Activated B cell treated with CpG ODN at 0.5 μM for 24 hours (primary cell): Measurements from ENCODE around the gene TMEM115. TPM values are rescaled to one million over a fixed set of nuclear protein-coding genes. Genes with fewer than 3 reads are reported as not detected.
A peak's percentile ranks its signal among the peaks of the same experiment; 100 is the strongest.

Experiments used
- ATAC-seq: fragments of 200-7000 bp; cut with Tn5 transposase; one replicate; pipeline ENCODE4 v1.10.0; 2021; ENCODE audit warnings: low read depth, mild to moderate bottlenecking, moderate library complexity
- CTCF ChIA-PET: fragments of 350-600 bp; sonication (Branson Sonifier 250); formaldehyde crosslinking; loops from one replicate; lab custom pipeline; 2021; ENCODE audit warnings: antibody characterized with exemption; lab: Charles Lee
- POLR2A ChIA-PET: fragments of 350-600 bp; sonication (Branson Sonifier 250); formaldehyde crosslinking; loops from one replicate; lab custom pipeline; 2021; ENCODE audit warnings: antibody characterized with exemption; lab: Charles Lee
- DNase-seq: peaks from one replicate; pipeline ENCODE4 v3.0.0; 2022
- H3K27ac Mint-ChIP-seq: one replicate; pipeline ENCODE4 v1.8.0; 2020; ENCODE audit warnings: mixed read lengths
- H3K27me3 Mint-ChIP-seq: one replicate; pipeline ENCODE4 v1.8.0; 2021; ENCODE audit warnings: mixed read lengths
- H3K36me3 Mint-ChIP-seq: one replicate; pipeline ENCODE4 v1.8.0; 2021; ENCODE audit warnings: low read depth, mixed read lengths
- H3K4me1 Mint-ChIP-seq: one replicate; pipeline ENCODE4 v1.8.0; 2021; ENCODE audit warnings: mixed read lengths
- H3K4me3 Mint-ChIP-seq: one replicate; pipeline ENCODE4 v1.8.0; 2020; ENCODE audit warnings: mild to moderate bottlenecking, mixed read lengths
- H3K9me3 Mint-ChIP-seq: one replicate; pipeline ENCODE4 v1.8.0; 2020; ENCODE audit warnings: mixed read lengths
- intact Hi-C: fragments of 100-400 bp; cut with micrococcal nuclease; formaldehyde crosslinking; loops from one replicate; pipeline ENCODE4 v1.15.1; 2024
- total RNA-seq: library from RNA; stranded (reverse); gene quantifications from 2 replicates; pipeline ENCODE4 v1.2.3, GENCODE V29; 2022
- TF ChIP-seq, protein P1 (sequence below): fragments of 200-600 bp; IDR thresholded peaks from one replicate; pipeline ENCODE4 v1.8.0; 2022; ENCODE audit warnings: antibody characterized with exemption, mild to moderate bottlenecking

The TMEM115 gene
- total RNA-seq, 1 donor from 2014 or later: 19.6 TPM

GRCh38 chr3:50341996-50342650 lies 17.2 kb downstream of the TMEM115 start:
- DNase-seq (no peak), ATAC-seq (no peak)
- Mint-ChIP-seq H3K27ac (peak overlapping the region; percentile 46), H3K27me3 (no peaks in the 10 kb centered on the region), H3K4me3 (peak overlapping the region; percentile 48), H3K36me3 (peaks cover 4% of the 10 kb centered on the region), H3K9me3 (no peaks in the 10 kb centered on the region), H3K4me1 (peaks cover 51% of the 10 kb centered on the region)
- TF ChIP-seq, protein P1, sequence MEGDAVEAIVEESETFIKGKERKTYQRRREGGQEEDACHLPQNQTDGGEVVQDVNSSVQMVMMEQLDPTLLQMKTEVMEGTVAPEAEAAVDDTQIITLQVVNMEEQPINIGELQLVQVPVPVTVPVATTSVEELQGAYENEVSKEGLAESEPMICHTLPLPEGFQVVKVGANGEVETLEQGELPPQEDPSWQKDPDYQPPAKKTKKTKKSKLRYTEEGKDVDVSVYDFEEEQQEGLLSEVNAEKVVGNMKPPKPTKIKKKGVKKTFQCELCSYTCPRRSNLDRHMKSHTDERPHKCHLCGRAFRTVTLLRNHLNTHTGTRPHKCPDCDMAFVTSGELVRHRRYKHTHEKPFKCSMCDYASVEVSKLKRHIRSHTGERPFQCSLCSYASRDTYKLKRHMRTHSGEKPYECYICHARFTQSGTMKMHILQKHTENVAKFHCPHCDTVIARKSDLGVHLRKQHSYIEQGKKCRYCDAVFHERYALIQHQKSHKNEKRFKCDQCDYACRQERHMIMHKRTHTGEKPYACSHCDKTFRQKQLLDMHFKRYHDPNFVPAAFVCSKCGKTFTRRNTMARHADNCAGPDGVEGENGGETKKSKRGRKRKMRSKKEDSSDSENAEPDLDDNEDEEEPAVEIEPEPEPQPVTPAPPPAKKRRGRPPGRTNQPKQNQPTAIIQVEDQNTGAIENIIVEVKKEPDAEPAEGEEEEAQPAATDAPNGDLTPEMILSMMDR: no peak
- intact Hi-C loops: no loop called here
- ChIA-PET POLR2A (interaction anchor here (1.0 to 3.2 kb wide), 3 partner anchors 8 to 43 kb away, joined by 3 to 15 read pairs (median 6); partner anchors contain the start of genes CYB561D2, HYAL3, NAA80 and NPRL2), CTCF (no interaction called here)

- DNase-seq: no peak
- intact Hi-C loops: no loop called here
- Mint-ChIP-seq H3K9me3 (no peaks in the 10 kb centered on the region), H3K4me3 (peak overlapping the region; percentile 95), H3K4me1 (peaks cover 52% of the 10 kb centered on the region), H3K36me3 (peaks cover 6% of the 10 kb centered on the region), H3K27me3 (no peaks in the 10 kb centered on the region), H3K27ac (peak overlapping the region; percentile 96)
- ATAC-seq: no peak
- POLR2A ChIA-PET: interaction anchor here (0.7 to 6.5 kb wide), 11 partner anchors 7 to 1065 kb away, joined by 3 to 195 read pairs (median 6); partner anchors contain the start of genes CYB561D2, GNAI2, HEMK1 and HYAL2
- TF ChIP-seq, protein P1: no peak
- CTCF ChIA-PET: no interaction called here
Observed at GRCh38 chr3:50341537-50341936, 17.8 kb downstream of the TMEM115 start.

GRCh38 chr3:50340448-50341329 lies 18.6 kb downstream of the TMEM115 start, which contains the start of gene RASSF1:
Gene RASSF1, minus strand, starts transcription at chr3:50340836. Its CDS starts 31 bp downstream, at chr3:50340805.
- no peaks in the 10 kb centered on the region for H3K9me3 Mint-ChIP-seq
- peak; percentile 10 for ATAC-seq
- intact Hi-C loops: loop anchor here (1.0 kb wide), 1 partner anchor 10 kb away; the partner anchor contains the start of genes CYB561D2 and NPRL2
- peak; percentile 61 for DNase-seq
- H3K36me3 Mint-ChIP-seq: peaks cover 9% of the 10 kb centered on the region
- H3K27me3 Mint-ChIP-seq: no peaks in the 10 kb centered on the region
- TF ChIP-seq, protein P1: no peak
- ChIA-PET CTCF (interaction anchor here (0.9 to 1.8 kb wide), 2 partner anchors 10 to 19 kb away, joined by 3 to 6 read pairs; partner anchors contain the start of genes CYB561D2 and NPRL2), POLR2A (interaction anchor here (0.6 to 6.5 kb wide), 17 partner anchors 8 to 1885 kb away, joined by 3 to 195 read pairs (median 4); partner anchors contain the start of genes CYB561D2, GNAI2, HEMK1 and HYAL2)
- H3K27ac Mint-ChIP-seq: peak within 1 kb of the TSS; percentile 98
- H3K4me3 Mint-ChIP-seq: peak within 1 kb of the TSS; percentile 95
- peaks cover 55% of the 10 kb centered on the region for H3K4me1 Mint-ChIP-seq

- CTCF ChIA-PET: interaction anchor here (0.9 to 1.8 kb wide), 2 partner anchors 10 to 19 kb away, joined by 3 to 6 read pairs; partner anchors contain the start of genes CYB561D2 and NPRL2
- H3K4me3 Mint-ChIP-seq: peak overlapping the region; percentile 95
- no peaks in the 10 kb centered on the region for H3K9me3 Mint-ChIP-seq
- H3K27me3 Mint-ChIP-seq: no peaks in the 10 kb centered on the region
- DNase-seq: no peak
- no peak for ATAC-seq
- peaks cover 10% of the 10 kb centered on the region for H3K36me3 Mint-ChIP-seq
- POLR2A ChIA-PET: interaction anchor here (0.6 to 6.5 kb wide), 13 partner anchors 8 to 1886 kb away, joined by 3 to 195 read pairs (median 6); partner anchors contain the start of genes CYB561D2, GNAI2, HEMK1 and HYAL2
- peaks cover 55% of the 10 kb centered on the region for H3K4me1 Mint-ChIP-seq
- TF ChIP-seq, protein P1: no peak
- intact Hi-C loops: loop anchor here (1.0 kb wide), 1 partner anchor 10 kb away; the partner anchor contains the start of genes CYB561D2 and NPRL2
- peak overlapping the region; percentile 98 for H3K27ac Mint-ChIP-seq
Observed at GRCh38 chr3:50340147-50340447, 19.2 kb downstream of the TMEM115 start.
